Ecto neural progenitor cell (in vitro differentiated cells): ENCODE data around the gene MFN1.
"Not testable (repeated sequence)": the region's sequence is repeated elsewhere in the genome, so short reads cannot be mapped to it uniquely, and the experiment has no call there.

Experiments used
- DNase-seq: peaks from one replicate; pipeline ENCODE4 v3.0.0-alpha.2; 2018; ENCODE audit warnings: low spot score

The MFN1 gene

DNA sequence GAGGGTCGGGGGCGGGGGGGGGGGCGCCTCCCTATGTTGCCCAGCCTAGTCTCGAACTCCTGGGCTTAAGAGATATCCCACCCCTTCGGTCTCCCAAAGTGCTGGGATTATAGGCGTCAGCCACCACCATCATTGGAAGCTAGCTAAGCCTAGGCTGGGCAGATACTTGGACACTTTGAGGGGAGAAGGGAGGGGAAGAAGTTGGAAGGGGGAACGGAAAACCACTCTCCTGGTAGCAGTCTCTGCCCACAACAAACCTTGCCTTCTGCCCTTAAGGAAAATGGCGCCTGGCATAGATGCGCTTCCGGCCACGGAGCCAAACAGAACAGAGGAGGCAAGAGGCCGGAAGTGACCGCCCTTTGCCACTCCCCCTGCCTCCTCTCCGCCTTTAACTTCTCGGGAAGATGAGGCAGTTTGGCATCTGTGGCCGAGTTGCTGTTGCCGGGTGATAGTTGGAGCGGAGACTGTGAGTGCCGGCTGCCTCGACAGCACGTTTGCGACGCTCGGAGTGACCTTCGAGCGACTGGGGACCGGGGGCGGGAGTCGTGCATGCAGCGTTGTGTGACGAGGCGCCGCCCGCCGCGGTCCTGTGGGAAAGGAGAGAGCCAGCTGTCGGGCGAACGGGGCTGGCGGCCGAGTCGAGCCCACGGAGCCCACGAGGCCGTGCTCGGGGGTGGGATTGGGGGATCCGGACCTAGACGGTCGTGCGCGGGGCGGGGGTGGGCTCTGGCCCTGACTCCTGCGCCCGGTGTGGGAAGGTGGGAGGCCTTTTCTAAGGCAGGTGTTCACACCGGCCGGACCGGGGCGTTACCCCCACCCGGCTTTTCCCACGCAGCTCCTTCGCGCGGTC, at the start of gene MFN1:
Gene MFN1, plus strand, starts transcription at position 365 of the 850 bp plus-strand sequence. CDS start 1,143 bp downstream, outside the sequence.
- peak; percentile 88 for DNase-seq

- DNase-seq: no peak
Observed at GRCh38 chr3:179297971-179298725, 49.4 kb upstream of the MFN1 start.

DNA sequence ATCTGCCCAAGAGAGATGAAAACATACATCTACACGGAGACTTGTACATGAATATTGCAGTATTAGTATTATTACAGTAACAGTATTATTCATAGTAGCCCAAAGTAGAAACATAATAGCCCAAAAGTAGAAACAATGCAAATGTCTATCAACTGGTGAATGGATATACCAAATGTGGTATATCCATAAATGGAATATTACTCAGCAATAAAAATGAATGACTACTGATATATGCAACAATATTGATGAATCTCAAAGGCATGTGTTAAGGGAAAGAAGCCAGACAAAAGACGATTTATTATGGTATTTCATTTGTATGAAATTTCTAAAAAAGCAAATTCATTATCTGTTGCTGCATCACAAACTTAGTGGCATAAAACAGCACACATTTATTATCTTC, 48.2 kb upstream of the MFN1 start:
- no peak for DNase-seq

DNA sequence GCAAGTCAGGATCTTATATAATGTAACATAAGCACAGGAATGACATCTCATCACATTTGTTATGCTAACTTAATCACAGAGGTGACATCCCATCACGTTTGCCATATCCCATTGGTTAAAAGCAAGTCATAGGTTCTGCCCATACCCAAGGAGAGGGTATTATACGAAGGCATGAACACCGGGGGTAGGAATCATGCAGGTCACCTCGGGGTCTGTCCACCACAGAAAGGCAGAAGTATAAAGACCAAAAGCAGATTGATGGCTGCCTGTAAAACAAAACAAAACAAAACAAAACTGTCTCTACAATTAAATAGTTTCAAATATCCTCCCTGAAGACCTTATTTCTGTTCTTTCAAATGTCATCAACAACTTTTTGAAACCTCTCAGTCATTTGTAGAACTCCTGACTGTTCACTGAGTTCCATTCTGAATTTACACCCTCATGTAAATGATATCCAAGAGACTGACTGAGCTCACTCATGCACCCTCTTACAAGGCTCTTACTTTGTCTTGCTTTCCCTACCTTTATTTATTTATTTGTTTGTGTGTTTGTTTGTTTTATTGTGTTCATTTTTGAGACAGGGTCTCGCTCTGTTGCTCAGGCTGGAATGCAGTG, 47.4 kb upstream of the MFN1 start:
- DNase-seq: no peak

- DNase-seq: no peak
Observed at GRCh38 chr3:179301645-179302044, 45.9 kb upstream of the MFN1 start.

GRCh38 chr3:179302111-179302510, 45.4 kb upstream of the MFN1 start:
- no peak for DNase-seq

DNA sequence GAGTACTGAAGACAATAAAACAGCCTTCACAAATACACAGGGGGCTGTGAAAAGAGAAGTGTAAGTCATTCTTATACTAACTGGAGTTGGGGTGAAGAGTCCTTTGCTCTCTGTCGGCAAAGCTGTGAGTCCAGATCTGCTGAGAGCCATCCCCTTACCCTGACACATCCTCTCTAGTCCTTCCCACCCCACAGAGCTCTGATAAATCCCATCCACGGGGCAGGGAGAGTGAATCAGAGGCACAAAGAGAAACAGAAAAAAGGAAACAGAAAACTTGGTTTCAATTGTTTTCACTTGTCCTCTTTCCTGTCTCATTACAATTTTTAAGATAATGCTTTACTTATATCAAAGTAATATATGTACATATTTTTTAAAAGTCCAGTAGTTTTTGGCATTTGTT, 42.9 kb upstream of the MFN1 start:
- DNase-seq: no peak

DNA sequence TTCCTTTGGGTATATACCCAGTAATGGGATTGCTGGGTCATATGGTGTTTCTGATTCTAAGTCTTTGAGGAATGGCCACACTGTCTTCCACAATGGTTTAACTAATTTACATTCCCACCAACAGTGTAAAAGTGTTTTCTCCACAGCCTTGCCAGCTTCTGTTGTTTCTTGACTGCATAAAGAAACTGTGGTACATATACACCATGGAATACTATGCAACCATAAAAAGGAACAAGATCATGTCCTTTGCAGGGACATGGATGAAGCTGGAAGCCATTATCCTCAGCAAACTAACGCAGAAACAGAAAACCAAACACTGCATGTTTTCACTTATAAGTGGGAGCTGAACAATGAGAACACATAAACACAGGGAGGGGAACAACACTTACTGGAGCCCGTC, 40.1 kb upstream of the MFN1 start:
- not testable (repeated sequence) for DNase-seq

- DNase-seq: no peak
Observed at GRCh38 chr3:179308001-179308400, 39.5 kb upstream of the MFN1 start.

GRCh38 chr3:179309225-179310078, 38.1 kb upstream of the MFN1 start:
- DNase-seq: no peak

GRCh38 chr3:179318876-179319275, 28.6 kb upstream of the MFN1 start:
- no peak for DNase-seq

GRCh38 chr3:179321668-179322285, 25.7 kb upstream of the MFN1 start:
- no peak for DNase-seq

GRCh38 chr3:179322286-179323196, 25.0 kb upstream of the MFN1 start, which contains the start of gene ZNF639:
Gene ZNF639, plus strand, starts transcription at chr3:179323031. Its CDS starts 5,263 bp downstream, at chr3:179328294.
- DNase-seq: peak; percentile 93

DNA sequence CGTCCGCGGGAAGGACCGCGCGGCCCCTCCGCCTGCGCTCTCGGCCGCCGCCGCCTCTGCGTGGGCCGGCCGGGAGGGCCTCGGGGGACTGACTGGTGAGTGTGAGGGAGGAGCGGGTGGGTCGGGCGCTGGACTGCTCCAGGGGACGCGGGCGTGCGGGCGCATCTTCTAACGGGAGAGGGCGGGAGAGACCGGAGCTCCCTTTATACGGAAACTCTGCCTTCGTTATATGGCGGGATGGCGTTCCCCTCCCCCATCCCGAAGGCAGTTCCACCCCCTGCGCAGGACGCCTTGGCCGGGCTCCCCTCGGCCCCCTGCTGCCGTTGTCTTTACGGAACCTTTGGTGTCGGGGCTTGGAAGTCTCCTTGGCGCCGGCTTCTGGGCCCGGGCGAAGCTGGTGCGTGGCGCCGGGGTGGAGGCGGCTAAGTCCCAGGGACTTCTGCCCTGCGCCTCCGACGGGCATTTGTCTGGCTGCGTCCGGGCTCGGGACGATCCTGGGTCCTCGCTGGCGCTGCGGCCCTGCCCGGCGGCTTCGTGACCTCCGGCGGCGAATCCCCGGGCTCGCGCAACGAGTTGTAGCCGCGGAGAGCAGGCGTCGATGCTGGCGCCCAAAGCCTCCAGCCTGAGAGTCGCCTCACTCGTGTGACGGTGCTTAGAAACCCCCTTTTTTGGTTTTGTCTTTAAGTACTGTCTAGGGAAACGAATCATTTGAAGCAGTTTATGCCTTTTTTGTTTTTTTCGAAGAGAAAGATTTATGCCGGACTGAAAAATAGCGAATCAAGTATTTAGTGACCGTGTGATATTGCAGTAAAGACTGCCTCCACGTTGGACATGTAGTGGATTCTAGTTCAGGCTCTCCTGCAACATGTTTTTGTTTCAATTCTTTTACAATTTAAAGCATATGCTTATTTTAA, 24.1 kb upstream of the MFN1 start:
- peak; percentile 82 for DNase-seq

GRCh38 chr3:179324270-179324754, 23.2 kb upstream of the MFN1 start:
- no peak for DNase-seq

DNA sequence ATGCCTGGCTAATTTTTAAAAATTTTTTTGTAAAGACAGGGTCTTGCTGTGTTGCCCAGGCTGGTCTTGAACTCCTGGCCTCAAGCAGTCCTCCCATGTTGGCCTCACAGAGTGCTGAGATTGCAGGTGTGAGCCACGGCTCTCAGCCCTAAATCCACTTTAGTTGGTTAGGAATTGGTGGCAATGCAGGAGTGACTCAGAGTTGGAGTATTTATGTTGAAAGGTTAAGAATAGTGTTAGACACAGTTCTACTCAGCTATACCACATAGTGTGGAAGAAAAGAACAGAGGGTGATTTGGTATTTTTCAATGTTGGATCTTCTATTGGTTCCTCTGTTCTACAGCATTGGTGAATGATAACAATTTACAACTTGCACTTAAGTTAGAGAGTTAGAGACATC, 17.1 kb upstream of the MFN1 start:
- no peak for DNase-seq

GRCh38 chr3:179332240-179332639, 15.3 kb upstream of the MFN1 start:
- no peak for DNase-seq

GRCh38 chr3:179333084-179333483, 14.4 kb upstream of the MFN1 start:
- no peak for DNase-seq

DNA sequence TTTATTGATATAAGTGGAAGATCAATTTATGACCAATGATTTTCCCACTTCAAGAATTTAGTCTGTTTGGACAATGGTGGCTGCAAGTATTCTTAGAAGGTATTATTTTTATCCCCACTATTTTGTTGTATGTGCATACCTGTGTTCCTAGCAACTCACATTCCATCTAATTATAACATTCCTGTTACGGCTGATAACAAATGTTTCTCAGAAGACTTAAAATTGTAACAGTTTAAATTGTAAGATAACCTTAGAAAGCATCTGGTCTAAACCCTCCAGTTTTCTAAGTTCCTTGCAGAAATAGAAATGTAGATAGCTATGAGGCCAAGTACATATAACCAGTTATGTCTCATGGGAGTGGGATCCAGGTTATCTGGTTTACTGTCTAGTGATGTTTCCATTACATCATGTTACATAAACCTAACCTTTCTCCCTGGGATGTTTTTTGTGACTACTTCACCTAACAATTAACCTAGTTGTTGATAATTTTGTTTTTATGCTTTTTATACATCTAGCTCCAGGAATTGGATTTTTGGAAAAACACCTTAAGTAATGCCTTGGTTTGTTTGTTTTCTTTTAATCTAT, 11.1 kb upstream of the MFN1 start:
- DNase-seq: no peak
